Activated CD8-positive, alpha-beta memory T cell treated with anti-CD3 and anti-CD28 coated beads for 1 hour (primary cell): ENCODE data around the gene MRPS6.

ENCODE experiments used
- DNase-seq, 2 donors: peaks; one replicate each; pipeline ENCODE4 v3.0.0-alpha.2; 2020; ENCODE audit warnings: low read depth in 1 of 2; ENCODE audit errors: extremely low read depth in 1 of 2

The MRPS6 gene

DNA sequence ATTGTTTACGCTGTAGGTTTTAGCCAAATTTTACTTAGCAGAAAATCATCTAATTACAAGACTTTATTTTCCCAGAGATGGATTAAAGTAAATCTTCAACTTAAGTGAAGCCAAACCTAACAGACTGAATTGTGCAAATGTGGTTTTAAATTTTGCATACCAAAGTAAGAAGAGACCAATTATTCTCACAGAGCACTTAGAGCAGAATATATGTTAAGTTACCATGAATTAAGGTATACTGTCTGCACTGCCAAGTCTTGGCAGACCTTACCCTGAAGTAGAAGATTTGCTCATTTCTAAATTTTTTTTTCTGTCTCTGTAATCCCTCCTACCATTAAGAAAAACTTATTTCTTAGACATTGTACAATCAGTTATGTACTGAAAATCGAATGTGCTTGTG lies 24.1 kb downstream of the MRPS6 start:
- no peak for DNase-seq

GRCh38 chr21:34100337-34100736 lies 27.0 kb downstream of the MRPS6 start:
- DNase-seq, result no peak

DNA sequence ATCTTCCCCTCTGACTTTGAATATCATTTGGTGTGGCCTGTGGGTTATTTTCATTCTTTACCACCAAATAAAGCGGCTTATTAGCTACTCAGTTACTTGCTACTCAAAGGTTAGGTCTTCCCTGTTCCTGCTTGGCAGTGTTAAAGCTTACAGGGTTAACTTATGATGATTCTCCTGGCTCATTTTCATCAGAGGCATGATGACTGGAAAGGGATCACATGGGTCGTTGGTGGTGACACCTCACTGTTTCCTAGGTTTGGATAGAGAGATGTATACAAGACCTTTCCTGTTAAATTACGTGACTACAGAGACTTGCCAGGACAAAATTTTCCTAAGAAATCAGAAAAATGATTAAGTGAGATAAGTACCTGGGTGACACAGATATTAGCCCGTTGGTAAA lies 27.4 kb downstream of the MRPS6 start:
- no peak for DNase-seq

- DNase-seq, result no peak
Observed at GRCh38 chr21:34105947-34106541, 32.7 kb downstream of the MRPS6 start.

DNA sequence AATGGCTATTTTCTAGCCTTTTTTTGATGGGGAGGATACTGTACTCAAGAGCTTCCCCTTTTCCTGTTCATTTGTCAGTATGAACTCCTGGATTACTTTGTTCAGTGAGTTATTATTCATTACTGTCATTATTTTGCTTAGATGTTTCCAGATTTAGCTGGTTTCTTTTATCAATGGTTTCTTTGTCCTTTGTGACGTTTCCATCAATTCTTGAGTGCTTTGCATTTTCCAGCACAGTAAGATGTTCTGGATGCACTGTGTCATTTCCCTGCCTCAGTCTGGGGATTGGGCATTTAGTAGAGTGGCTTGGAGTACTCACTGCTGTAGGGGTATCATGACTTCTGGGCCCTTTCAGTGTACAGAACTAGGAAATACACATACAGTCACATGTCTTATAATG lies 34.2 kb downstream of the MRPS6 start:
- DNase-seq, result no peak

DNA sequence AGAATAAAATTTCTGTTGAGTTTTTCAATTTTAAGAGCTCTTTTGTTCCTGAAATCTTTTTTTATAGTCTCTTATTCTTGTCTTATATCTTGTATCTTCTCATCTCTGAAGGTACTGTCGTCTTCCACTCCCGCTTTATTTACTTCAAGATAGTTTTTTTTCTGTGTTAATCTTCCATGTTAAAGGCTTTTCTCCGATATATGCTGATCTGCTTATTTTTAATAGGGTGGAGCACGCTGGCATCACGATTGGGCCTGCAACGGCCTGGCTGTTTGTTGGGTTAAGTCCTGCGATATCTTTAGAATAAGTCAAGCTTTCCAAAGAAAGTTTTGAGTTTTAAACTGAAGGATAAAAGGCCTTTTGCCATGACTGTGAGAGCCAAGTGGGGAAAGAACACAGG lies 35.7 kb downstream of the MRPS6 start:
- no peak for DNase-seq

DNA sequence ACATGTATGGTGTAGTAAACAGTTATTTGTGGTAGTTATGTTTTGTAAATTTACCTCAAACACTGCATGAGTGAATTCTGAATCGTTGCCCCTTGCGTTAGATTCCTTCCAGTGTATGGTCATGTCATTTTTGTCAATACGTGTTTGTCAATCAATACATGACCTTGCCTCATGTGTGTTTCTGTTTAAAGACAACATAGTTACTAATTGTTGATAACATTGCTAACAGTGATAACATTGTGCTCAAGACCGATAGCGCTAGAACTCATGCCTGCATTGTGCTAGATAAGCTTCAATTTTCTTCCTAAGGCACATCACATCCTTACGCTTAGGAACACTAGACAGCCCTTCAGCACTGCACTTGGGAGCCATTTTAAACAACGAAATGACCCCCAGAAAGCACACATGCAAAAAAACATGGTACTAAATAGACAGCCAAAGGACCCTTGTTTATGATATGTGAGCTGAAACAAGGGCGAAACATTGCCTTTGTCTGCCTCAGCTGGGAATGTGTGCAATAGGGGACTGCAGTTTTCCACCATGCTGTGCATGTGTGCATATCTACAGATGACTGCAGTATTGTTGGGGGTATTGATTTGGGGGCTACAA lies 37.3 kb downstream of the MRPS6 start:
- no peak for DNase-seq

DNA sequence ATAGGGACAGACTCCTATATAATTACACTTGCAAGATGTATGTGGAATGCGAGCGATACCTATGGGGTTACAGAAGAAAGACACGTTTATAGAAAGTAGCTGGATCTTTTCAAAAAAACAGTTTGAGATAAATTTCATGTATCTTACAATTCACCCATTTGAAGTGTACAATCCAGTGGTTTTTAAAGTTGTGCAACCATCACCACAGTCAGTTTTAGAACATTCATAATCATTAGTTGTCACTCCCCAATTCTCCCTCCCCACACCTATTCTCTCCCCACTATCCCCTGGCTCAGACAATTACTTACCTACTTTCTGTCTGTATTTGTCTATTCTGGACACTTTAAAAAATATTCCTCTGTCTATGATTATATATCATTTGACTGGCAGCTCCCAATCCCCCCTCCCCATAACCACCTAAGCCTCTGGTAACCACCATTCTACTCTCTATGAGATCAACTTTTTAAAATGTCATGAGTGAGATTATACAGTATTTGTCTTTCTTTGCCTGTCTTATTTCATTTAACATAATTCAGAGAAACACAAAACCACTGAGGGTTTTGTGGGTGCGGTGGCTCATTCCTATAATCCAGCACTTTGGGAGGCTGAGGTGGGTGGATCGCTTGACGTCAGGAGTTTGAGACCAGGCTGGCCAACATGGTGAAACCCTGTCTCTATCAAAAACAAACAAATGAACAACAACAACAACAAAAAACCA lies 39.1 kb downstream of the MRPS6 start:
- DNase-seq, result no peak

GRCh38 chr21:34113842-34114241 lies 40.5 kb downstream of the MRPS6 start:
- DNase-seq, result no peak

- no peak for DNase-seq
Observed at GRCh38 chr21:34115160-34115559, 41.8 kb downstream of the MRPS6 start.

DNA sequence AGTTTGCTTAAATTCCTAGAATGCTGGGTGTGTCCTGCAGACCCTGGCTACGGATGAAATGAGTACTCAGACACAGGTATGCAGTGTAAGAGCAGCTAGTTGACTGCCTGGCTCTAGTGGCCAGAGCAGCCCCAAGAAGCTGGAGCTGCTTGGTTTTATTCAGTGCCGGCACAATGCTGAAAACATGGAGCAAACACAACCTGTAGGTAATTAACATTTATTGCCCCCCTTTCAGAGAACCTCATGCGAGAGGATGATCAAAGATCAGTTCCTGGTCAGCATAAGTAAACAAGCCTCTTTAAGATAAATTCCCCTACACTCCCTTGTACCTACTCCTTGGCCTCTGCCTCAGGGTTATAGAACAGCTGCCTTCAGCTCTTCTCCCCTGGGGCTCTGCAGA lies 43.2 kb downstream of the MRPS6 start:
- no peak for DNase-seq

DNA sequence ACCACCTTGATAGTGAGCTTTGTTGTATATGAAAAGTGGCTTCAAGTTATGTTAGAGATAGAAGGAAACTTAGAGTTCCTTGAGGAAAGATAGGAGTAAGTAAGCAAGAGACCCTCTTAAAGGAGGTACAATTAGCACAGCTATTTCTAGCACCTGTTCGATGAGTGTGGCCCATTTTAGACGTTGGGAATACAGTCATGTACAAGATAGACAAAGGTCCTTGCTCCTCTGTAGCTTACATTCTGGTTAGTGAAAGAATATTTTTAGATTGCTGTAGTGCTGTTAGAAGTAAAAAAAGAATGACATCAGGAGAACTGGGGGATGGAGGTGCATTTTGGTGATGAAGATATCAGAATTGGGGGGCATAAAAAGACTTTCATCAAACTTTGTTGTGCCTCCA lies 47.5 kb downstream of the MRPS6 start:
- no peak for DNase-seq

DNA sequence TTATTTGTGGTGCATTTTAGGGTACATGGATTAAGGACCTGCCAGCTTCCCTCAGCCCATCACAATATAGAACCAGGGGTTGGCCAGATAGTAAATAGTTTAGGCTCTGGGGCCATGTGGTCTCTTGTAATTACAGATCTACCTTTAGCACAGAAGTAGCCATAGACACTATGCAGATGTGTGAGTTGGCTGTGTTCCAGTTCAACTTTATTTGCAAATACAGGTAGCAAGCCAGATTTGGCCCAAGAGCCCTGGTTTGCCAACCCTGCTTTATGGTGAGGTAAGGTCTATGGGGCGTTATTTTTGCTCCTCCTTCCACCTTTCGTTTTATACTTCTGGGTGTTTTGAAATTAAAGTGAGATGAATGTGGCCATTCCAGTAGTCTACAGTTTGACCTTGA lies 48.7 kb downstream of the MRPS6 start:
- no peak for DNase-seq

- no peak for DNase-seq
Observed at GRCh38 chr21:34123609-34124008, 50.2 kb downstream of the MRPS6 start.

DNA sequence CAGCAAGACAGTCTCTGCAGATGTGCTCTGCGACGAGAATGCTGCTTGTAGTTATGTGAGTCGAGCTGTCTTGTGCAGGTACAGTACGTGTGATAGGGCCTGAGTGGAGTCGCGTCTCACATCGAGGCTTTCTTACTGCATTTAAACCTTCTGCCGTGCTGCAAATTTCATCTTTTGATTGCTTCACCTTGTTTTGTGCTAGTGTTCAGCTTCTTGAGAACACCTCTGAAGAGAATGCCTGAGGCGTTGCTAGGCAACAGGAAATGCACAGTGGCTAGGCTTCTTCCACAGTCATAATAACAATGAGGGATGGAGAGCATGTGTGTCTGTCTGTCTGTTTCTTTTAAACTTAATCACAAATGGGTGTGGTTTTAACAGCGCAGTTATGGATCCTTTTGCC lies 52.9 kb downstream of the MRPS6 start:
- DNase-seq, result no peak

DNA sequence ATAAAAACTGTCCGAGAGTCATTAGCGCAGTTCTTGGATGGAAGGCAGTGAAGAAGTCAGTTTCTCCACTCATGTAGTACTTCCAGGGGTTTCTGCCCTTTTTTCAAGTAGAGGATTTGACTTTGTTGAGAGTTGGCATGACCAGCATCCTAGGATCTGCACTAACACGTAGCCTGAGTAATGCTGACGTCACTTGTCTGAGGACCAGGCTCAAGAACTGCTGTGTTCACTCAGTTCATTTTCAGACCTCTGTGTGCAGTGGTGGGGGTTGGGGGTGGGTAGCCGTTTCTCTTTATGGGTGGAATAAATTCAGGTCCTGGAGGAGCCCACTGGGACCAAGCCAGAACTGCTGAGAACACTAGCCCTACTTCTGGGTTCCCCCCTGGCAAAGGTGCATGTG lies 53.3 kb downstream of the MRPS6 start:
- no peak for DNase-seq

GRCh38 chr21:34128124-34128523 lies 54.7 kb downstream of the MRPS6 start:
- DNase-seq, result no peak

DNA sequence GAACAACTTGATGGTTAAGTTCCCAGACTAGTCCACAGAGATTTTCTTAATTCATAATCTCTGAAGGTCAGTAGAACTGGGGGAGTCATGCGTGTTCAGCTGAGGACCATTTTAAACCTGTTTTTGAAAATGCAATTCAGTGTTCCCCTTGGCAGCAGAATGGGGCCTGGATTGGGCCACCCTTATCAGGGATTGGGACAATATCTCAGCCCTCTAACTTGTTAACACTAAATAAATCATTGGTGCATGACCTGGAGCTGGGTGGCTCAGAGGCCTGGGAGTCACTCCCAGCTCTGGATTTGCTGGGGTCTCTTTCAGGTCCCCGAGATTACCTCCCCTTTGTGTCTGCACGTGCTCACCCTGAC lies 55.3 kb downstream of the MRPS6 start:
- no peak for DNase-seq

DNA sequence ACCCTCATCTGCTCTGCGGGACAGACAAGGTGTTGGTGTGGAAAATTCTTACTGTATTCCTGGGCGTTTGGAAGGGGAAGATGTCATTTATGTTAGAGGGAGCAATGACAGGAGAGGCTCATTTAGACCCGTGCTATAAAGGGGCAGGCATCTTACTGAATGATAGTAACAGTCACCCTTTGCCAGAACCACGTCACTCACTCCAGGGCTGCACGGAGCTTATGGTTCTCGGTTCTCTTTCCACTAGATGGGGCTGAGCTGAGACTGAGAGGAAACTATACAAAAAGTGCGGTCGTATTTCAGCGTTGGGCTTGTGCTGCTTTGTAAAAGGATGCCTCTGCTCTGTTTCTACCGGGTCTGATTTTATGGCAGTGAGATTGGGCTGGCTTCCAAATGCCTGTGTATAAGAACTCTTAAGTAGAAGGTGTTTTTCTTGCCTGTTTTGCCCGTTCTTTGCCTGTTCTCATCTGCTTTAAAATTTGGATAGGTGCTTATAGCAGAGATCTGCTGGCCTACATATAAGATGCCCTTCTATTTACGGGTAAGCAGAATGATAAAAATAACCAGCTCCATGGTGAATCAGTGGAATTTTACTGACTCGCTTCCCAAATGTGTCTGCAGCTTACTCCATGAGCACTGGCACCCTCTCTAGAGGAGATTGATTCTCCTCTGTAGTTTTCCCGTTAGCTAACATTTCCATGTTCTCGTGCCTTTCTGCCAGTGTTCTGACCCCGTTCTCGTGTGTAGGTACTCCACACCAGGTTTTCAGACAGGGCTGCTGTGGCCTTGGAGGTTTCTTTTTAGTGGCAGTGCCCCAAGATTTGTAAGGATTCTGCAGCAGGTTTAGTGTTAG lies 55.9 kb downstream of the MRPS6 start:
- peak; percentile 21 to 38 for DNase-seq

DNA sequence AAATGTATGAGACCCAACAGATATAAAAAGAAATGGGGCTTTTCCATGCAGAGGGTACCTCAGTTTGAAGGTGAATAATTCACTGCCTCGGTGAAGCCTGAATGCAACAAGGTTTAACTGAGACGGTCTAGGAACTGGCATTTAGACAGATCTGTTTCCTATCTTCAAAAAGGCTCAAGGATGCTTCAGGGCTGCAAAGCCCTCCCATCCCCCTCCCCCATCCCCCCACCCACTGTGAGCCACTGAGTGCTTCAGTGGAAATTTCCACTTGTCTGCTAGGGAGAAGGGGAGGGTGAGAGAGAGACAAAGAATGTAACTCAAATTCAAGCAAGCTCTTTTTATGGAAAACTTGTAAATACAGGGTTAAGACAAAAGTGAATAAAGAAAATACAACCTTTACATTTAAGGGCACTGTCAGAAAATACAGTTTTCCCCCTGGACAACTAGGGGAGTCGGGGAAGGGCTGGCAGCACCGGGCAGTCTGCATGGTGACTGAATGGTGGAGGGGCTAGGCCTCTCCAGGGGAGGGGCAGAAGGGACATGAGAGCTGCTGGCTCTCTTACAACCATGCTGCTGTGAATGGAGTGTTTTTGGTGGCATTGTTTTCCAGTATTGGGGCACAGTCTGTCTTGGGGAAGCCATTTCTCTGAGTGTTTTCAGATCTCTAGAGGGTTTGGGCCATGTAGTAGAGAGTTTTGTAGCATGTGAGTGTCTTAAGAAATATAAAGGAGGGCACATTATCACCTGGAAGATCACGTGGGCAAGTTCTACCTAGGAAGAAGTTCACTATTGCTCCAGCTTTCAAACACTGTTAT lies 56.7 kb downstream of the MRPS6 start:
- no peak for DNase-seq

- no peak for DNase-seq
Observed at GRCh38 chr21:34130716-34130985, 57.3 kb downstream of the MRPS6 start.
